ENCODE data around the gene CYP26B1. TPM values are rescaled to one million over a fixed set of nuclear protein-coding genes. Genes with fewer than 3 reads are reported as not detected.

The CYP26B1 gene
- total and polyA plus RNA-seq, 4 donors, result 1.1 to 4.7 (median 2.4) TPM

DNA sequence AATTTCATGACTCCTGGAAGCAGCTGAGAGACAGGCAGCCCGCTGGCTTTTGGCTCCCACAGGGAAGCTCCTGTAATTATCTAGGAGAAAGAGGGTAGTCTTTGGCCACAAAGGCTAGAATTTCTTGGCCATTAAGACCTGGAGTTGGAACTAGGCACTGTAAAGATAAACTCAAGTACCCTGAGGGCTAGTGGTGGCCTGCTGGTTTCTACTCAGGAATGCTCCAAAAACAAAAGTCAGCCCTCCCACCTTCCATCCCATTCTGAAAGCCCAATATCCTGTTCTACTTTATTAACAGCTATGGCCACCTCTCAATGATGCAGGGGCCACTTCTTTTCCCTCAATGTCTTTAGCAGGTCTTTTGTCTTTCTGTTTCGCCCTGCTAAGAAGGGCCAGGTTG is 34.0 kb upstream of the CYP26B1 start:
- H3K4me3 ChIP-seq, result no peak overlapping the region
- ATAC-seq (ENCODE audit: insufficient read depth, low FRiP score) (no peak), DNase-seq (no peak)
- H3K9ac ChIP-seq (ENCODE audit: insufficient read depth in 1 of 2, low read length in 2 of 2), result no peak overlapping the region
- H3K36me3 ChIP-seq (ENCODE audit: control insufficient read depth in 4 of 4, insufficient read depth in 4 of 4, low read length in 4 of 4), result peaks cover 5 to 16% (median 12%) of the 10 kb centered on the region in 4 donors
- TF ChIP-seq, protein P1, sequence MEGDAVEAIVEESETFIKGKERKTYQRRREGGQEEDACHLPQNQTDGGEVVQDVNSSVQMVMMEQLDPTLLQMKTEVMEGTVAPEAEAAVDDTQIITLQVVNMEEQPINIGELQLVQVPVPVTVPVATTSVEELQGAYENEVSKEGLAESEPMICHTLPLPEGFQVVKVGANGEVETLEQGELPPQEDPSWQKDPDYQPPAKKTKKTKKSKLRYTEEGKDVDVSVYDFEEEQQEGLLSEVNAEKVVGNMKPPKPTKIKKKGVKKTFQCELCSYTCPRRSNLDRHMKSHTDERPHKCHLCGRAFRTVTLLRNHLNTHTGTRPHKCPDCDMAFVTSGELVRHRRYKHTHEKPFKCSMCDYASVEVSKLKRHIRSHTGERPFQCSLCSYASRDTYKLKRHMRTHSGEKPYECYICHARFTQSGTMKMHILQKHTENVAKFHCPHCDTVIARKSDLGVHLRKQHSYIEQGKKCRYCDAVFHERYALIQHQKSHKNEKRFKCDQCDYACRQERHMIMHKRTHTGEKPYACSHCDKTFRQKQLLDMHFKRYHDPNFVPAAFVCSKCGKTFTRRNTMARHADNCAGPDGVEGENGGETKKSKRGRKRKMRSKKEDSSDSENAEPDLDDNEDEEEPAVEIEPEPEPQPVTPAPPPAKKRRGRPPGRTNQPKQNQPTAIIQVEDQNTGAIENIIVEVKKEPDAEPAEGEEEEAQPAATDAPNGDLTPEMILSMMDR (IDR thresholded peaks at IDR 0.05; ENCODE audit: control extremely low read depth, extremely low read depth), result no peak
- no peaks in the 10 kb centered on the region for H3K9me3 ChIP-seq (ENCODE audit: control insufficient read depth in 4 of 4, insufficient read depth in 3 of 4, low read length in 3 of 4)
- no peak overlapping the region for H3K27ac ChIP-seq (ENCODE audit: low read depth in 1 of 2, low read length in 1 of 2)
- H3K27me3 ChIP-seq (ENCODE audit: control insufficient read depth in 3 of 3, insufficient read depth in 3 of 3, low read length in 2 of 3), result no peaks in the 10 kb centered on the region
- peaks cover 0 to 5% (median 3%) of the 10 kb centered on the region in 5 donors for H3K4me1 ChIP-seq (ENCODE audit: control insufficient read depth in 5 of 5, insufficient read depth in 5 of 5, low read length in 5 of 5)
- 96% methylated on average over 2 of the region's 2 CpGs for WGBS, 2 donors

DNA sequence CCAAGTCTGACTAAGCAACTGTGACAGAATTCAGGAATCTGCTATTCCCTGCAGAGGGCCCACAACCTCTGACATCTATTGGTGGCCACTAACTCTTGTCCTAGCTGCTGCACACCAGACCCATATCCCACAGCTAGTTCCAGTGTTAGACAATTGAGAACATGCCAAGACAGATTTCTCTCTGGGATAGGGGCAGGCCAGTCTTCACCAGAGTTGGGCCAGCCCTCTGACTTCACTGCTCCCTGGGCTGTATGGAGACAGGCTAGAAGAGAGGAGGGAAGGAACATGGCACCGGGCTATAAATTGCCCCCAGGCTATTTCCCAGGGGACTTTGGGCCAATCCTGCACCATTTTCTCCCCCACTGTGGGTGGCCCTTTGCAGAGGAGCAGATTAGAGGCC is 32.7 kb upstream of the CYP26B1 start:
- 90 to 100% methylated on average over 1 of the region's 1 CpG for WGBS, 2 donors
- Histone ChIP-seq H3K4me3 (no peak overlapping the region), H3K9ac (ENCODE audit: insufficient read depth in 1 of 2, low read length in 2 of 2) (no peak overlapping the region), H3K4me1 (ENCODE audit: control insufficient read depth in 5 of 5, insufficient read depth in 5 of 5, low read length in 5 of 5) (peaks cover 0 to 5% (median 2%) of the 10 kb centered on the region in 5 donors), H3K27ac (ENCODE audit: low read depth in 1 of 2, low read length in 1 of 2) (no peak overlapping the region), H3K9me3 (ENCODE audit: control insufficient read depth in 4 of 4, insufficient read depth in 3 of 4, low read length in 3 of 4) (no peaks in the 10 kb centered on the region), H3K36me3 (ENCODE audit: control insufficient read depth in 4 of 4, insufficient read depth in 4 of 4, low read length in 4 of 4) (peaks cover 10 to 16% (median 12%) of the 10 kb centered on the region in 4 donors), H3K27me3 (ENCODE audit: control insufficient read depth in 3 of 3, insufficient read depth in 3 of 3, low read length in 2 of 3) (no peaks in the 10 kb centered on the region)
- TF ChIP-seq, protein P1 (IDR thresholded peaks at IDR 0.05; ENCODE audit: control extremely low read depth, extremely low read depth), result no peak
- DNase-seq (no peak), ATAC-seq (ENCODE audit: insufficient read depth, low FRiP score) (no peak)

DNA sequence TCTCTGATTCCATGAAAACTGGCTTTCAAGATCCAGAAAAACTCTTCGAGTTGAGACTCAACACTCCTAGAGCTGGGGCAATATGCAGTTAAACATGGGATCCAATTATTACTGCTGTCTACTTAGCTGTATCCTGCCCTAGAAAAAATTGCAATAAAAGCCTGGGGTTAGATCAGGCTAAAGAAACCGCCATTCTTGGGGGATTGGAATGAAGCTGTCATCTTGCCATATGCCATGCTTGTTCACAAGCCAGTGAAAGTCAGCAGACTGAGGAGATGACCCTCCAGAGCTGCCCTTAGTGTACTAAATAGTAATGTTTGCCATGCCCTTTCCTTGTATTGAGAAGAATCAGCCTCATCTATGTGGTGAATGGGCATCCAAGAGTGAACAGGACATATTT is 30.9 kb upstream of the CYP26B1 start:
- Histone ChIP-seq H3K36me3 (ENCODE audit: control insufficient read depth in 4 of 4, insufficient read depth in 4 of 4, low read length in 4 of 4) (peaks cover 10 to 16% (median 12%) of the 10 kb centered on the region in 4 donors), H3K9ac (ENCODE audit: insufficient read depth in 1 of 2, low read length in 2 of 2) (no peak overlapping the region), H3K4me1 (ENCODE audit: control insufficient read depth in 5 of 5, insufficient read depth in 5 of 5, low read length in 5 of 5) (peaks cover 0 to 5% (median 0%) of the 10 kb centered on the region in 5 donors), H3K4me3 (no peak overlapping the region), H3K27me3 (ENCODE audit: control insufficient read depth in 3 of 3, insufficient read depth in 3 of 3, low read length in 2 of 3) (no peaks in the 10 kb centered on the region), H3K27ac (ENCODE audit: low read depth in 1 of 2, low read length in 1 of 2) (no peak overlapping the region), H3K9me3 (ENCODE audit: control insufficient read depth in 4 of 4, insufficient read depth in 3 of 4, low read length in 3 of 4) (no peaks in the 10 kb centered on the region)
- 93 to 98% methylated on average over 2 of the region's 2 CpGs for WGBS, 2 donors
- TF ChIP-seq, protein P1 (IDR thresholded peaks at IDR 0.05; ENCODE audit: control extremely low read depth, extremely low read depth), result no peak
- ATAC-seq (ENCODE audit: insufficient read depth, low FRiP score) (no peak), DNase-seq (no peak)

DNA sequence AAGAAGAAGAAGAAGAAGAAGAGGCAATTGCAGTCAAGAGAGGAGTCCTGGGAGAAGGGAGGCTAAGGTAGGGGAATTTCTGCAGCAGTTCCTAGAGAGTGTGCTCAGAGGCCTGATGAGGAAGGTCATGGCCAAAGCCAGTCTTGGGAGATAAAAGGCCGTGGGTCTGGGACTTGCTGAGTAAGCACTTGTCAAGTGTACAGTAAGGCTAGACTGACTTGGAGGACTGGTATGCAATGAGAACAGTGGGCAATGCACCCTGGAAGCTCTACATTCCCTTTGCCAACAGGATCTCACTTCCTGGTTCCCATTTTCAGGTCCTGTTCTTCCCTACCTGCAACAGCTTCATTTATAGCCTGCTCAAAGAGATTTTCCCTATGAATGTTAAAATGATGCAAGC is 28.6 kb upstream of the CYP26B1 start:
- no peak for ATAC-seq (ENCODE audit: insufficient read depth, low FRiP score)
- Histone ChIP-seq H3K4me1 (ENCODE audit: control insufficient read depth in 5 of 5, insufficient read depth in 5 of 5, low read length in 5 of 5) (no peaks in the 10 kb centered on the region), H3K27ac (ENCODE audit: low read depth in 1 of 2, low read length in 1 of 2) (no peak overlapping the region), H3K9ac (ENCODE audit: insufficient read depth in 1 of 2, low read length in 2 of 2) (no peak overlapping the region), H3K4me3 (no peak overlapping the region), H3K36me3 (ENCODE audit: control insufficient read depth in 4 of 4, insufficient read depth in 4 of 4, low read length in 4 of 4) (peaks cover 8 to 16% (median 11%) of the 10 kb centered on the region in 4 donors), H3K9me3 (ENCODE audit: control insufficient read depth in 4 of 4, insufficient read depth in 3 of 4, low read length in 3 of 4) (no peaks in the 10 kb centered on the region), H3K27me3 (ENCODE audit: control insufficient read depth in 3 of 3, insufficient read depth in 3 of 3, low read length in 2 of 3) (no peaks in the 10 kb centered on the region)
- TF ChIP-seq, protein P1 (IDR thresholded peaks at IDR 0.05; ENCODE audit: control extremely low read depth, extremely low read depth), result no peak
- 73 to 89% methylated on average over 1 of the region's 1 CpG for WGBS, 2 donors
- DNase-seq, result no peak
